ENCODE measurements around the gene C4orf54.

The C4orf54 gene

DNA sequence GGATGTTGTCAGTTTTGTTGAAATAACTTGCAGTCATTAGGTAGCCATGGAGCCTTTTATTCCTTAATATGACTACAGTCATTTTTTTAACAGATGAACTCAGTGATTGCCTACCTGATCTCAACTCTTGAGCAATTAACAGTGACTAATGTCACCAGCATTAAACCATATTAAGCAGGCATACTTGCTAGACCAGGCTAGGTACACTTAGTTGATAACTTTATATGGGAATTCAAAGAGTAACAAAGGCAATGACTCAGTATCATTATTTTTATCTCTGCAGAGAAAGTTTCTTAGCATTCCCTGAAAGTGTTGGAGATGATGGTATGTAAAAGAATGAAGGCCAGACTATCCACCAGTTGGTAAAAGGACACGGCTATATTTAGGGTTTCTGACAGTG lies at the start of gene C4orf54:
Gene C4orf54, minus strand, starts transcription at position 31 of the 400 bp plus-strand sequence. CDS start 3,180 bp downstream, outside the sequence.
- Histone ChIP-seq H2AFZ (ENCODE audit: low read depth, low read length) (no peak within 1 kb of the TSS), H3K27me3 (ENCODE audit: insufficient read depth, low read length, poor library complexity) (no peaks in the 10 kb centered on the region), H3K36me3 (ENCODE audit: insufficient read depth, low read length) (no peaks in the 10 kb centered on the region), H3K4me2 (ENCODE audit: insufficient read depth, low read length) (no peak within 1 kb of the TSS), H3K9me3 (ENCODE audit: insufficient read depth, low read length, severe bottlenecking) (no peaks in the 10 kb centered on the region), H3K9ac (ENCODE audit: low read depth, low read length) (no peak within 1 kb of the TSS), H3K4me3 (ENCODE audit: low read depth in 1 of 2, low read length in 2 of 2) (no peak within 1 kb of the TSS), H4K20me1 (ENCODE audit: insufficient read depth, low read length) (no peaks in the 10 kb centered on the region), H3K79me2 (ENCODE audit: insufficient read depth, low read length) (no peaks in the 10 kb centered on the region), H3K27ac (ENCODE audit: low read length) (no peak within 1 kb of the TSS), H3K4me1 (ENCODE audit: insufficient read depth, low read length) (no peaks in the 10 kb centered on the region)
- no peak for DNase-seq
- no peak for TF ChIP-seq EZH2 (IDR thresholded peaks at IDR 0.05; ENCODE audit: borderline replicate concordance, low read depth, low read length, severe bottlenecking)
- TF ChIP-seq, protein P1, sequence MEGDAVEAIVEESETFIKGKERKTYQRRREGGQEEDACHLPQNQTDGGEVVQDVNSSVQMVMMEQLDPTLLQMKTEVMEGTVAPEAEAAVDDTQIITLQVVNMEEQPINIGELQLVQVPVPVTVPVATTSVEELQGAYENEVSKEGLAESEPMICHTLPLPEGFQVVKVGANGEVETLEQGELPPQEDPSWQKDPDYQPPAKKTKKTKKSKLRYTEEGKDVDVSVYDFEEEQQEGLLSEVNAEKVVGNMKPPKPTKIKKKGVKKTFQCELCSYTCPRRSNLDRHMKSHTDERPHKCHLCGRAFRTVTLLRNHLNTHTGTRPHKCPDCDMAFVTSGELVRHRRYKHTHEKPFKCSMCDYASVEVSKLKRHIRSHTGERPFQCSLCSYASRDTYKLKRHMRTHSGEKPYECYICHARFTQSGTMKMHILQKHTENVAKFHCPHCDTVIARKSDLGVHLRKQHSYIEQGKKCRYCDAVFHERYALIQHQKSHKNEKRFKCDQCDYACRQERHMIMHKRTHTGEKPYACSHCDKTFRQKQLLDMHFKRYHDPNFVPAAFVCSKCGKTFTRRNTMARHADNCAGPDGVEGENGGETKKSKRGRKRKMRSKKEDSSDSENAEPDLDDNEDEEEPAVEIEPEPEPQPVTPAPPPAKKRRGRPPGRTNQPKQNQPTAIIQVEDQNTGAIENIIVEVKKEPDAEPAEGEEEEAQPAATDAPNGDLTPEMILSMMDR (IDR thresholded peaks at IDR 0.05; ENCODE audit: borderline replicate concordance, extremely low read depth, low read length, poor library complexity, severe bottlenecking) = no peak
- no peak for ATAC-seq (ENCODE audit: insufficient read depth, low read depth)

DNA sequence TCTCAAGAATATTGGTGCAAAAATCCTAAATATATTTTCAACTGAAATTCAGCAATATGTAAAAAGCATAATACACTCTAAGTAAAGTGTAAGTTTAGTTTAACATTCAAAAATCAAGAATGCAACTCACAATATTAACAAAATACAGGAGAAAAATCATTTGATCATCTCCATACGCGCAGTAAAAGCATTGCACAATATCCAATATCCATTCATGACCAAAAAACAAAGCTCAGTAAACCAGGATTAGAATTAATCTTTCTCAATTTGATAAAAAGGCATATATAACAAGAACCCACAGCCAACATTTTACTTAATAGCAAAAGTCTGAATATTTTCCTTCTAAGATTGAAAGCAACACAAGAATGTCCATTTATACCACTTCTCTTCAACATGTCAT lies 48.3 kb upstream of the C4orf54 start:
- H4K20me1 ChIP-seq (ENCODE audit: insufficient read depth, low read length) = no peaks in the 10 kb centered on the region
- H2AFZ ChIP-seq (ENCODE audit: low read depth, low read length) = no peak overlapping the region
- no peak overlapping the region for H3K4me3 ChIP-seq (ENCODE audit: low read depth in 1 of 2, low read length in 2 of 2)
- H3K4me2 ChIP-seq (ENCODE audit: insufficient read depth, low read length) = no peak overlapping the region
- no peak overlapping the region for H3K27ac ChIP-seq (ENCODE audit: low read length)
- H3K9ac ChIP-seq (ENCODE audit: low read depth, low read length) = no peak overlapping the region
- no peaks in the 10 kb centered on the region for H3K79me2 ChIP-seq (ENCODE audit: insufficient read depth, low read length)
- DNase-seq (no peak), ATAC-seq (ENCODE audit: insufficient read depth, low read depth) (no peak)
- no peaks in the 10 kb centered on the region for H3K4me1 ChIP-seq (ENCODE audit: insufficient read depth, low read length)
- no peaks in the 10 kb centered on the region for H3K27me3 ChIP-seq (ENCODE audit: insufficient read depth, low read length, poor library complexity)
- no peaks in the 10 kb centered on the region for H3K9me3 ChIP-seq (ENCODE audit: insufficient read depth, low read length, severe bottlenecking)
- TF ChIP-seq, protein P1 (IDR thresholded peaks at IDR 0.05; ENCODE audit: borderline replicate concordance, extremely low read depth, low read length, poor library complexity, severe bottlenecking) = no peak
- TF ChIP-seq EZH2 (IDR thresholded peaks at IDR 0.05; ENCODE audit: borderline replicate concordance, low read depth, low read length, severe bottlenecking) = no peak
- no peaks in the 10 kb centered on the region for H3K36me3 ChIP-seq (ENCODE audit: insufficient read depth, low read length)

DNA sequence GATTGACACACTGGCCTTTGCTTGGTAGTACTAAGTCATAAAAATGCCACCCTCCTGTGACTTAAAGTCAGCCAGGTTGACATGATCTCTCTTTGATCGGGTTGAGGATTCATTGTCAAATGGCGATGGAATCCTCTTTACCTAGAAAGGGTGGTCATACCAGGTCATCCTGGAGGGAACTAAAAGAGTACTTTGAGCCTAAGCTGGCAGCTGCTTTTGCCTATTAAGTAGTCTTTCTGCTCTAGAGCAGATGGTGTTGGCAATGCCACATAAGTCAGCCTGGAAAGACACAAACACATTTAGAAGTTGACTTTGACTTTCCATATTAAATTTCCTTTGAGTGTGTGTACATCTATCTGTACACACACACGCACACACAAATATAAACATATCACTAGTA lies 39.2 kb upstream of the C4orf54 start:
- Histone ChIP-seq H3K36me3 (ENCODE audit: insufficient read depth, low read length) (no peaks in the 10 kb centered on the region), H3K27ac (ENCODE audit: low read length) (no peak overlapping the region), H3K79me2 (ENCODE audit: insufficient read depth, low read length) (no peaks in the 10 kb centered on the region), H3K4me3 (ENCODE audit: low read depth in 1 of 2, low read length in 2 of 2) (no peak overlapping the region), H4K20me1 (ENCODE audit: insufficient read depth, low read length) (no peaks in the 10 kb centered on the region), H2AFZ (ENCODE audit: low read depth, low read length) (no peak overlapping the region), H3K4me2 (ENCODE audit: insufficient read depth, low read length) (no peak overlapping the region), H3K9me3 (ENCODE audit: insufficient read depth, low read length, severe bottlenecking) (no peaks in the 10 kb centered on the region), H3K27me3 (ENCODE audit: insufficient read depth, low read length, poor library complexity) (no peaks in the 10 kb centered on the region), H3K4me1 (ENCODE audit: insufficient read depth, low read length) (no peaks in the 10 kb centered on the region), H3K9ac (ENCODE audit: low read depth, low read length) (no peak overlapping the region)
- TF ChIP-seq EZH2 (IDR thresholded peaks at IDR 0.05; ENCODE audit: borderline replicate concordance, low read depth, low read length, severe bottlenecking) = no peak
- TF ChIP-seq, protein P1 (IDR thresholded peaks at IDR 0.05; ENCODE audit: borderline replicate concordance, extremely low read depth, low read length, poor library complexity, severe bottlenecking) = no peak
- no peak for ATAC-seq (ENCODE audit: insufficient read depth, low read depth)
- no peak for DNase-seq

DNA sequence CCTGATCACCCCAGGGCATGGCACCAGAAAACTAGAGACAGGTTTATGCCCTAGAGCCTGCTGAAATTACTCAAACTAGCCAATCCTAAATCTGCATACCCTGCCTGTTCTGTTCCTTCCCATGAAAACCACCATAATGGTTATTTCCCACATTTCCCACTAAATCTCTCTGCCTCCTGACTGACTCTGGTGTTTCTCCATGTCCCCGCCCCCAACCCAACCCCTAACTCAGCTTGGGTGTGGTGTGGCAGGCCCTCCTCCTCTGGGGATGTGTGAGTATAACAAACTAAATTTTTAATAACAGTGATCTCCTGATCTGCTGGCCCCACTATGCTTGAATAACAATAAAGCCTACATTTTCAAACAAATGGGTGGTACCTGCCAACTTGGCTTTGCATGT lies 35.5 kb upstream of the C4orf54 start:
- Histone ChIP-seq H3K9ac (ENCODE audit: low read depth, low read length) (no peak overlapping the region), H3K27me3 (ENCODE audit: insufficient read depth, low read length, poor library complexity) (no peaks in the 10 kb centered on the region), H3K9me3 (ENCODE audit: insufficient read depth, low read length, severe bottlenecking) (peaks cover 4% of the 10 kb centered on the region), H3K4me3 (ENCODE audit: low read depth in 1 of 2, low read length in 2 of 2) (no peak overlapping the region), H3K4me1 (ENCODE audit: insufficient read depth, low read length) (no peaks in the 10 kb centered on the region), H2AFZ (ENCODE audit: low read depth, low read length) (no peak overlapping the region), H3K36me3 (ENCODE audit: insufficient read depth, low read length) (no peaks in the 10 kb centered on the region), H4K20me1 (ENCODE audit: insufficient read depth, low read length) (no peaks in the 10 kb centered on the region), H3K27ac (ENCODE audit: low read length) (no peak overlapping the region), H3K4me2 (ENCODE audit: insufficient read depth, low read length) (no peak overlapping the region), H3K79me2 (ENCODE audit: insufficient read depth, low read length) (no peaks in the 10 kb centered on the region)
- TF ChIP-seq, protein P1 (IDR thresholded peaks at IDR 0.05; ENCODE audit: borderline replicate concordance, extremely low read depth, low read length, poor library complexity, severe bottlenecking) = no peak
- TF ChIP-seq EZH2 (IDR thresholded peaks at IDR 0.05; ENCODE audit: borderline replicate concordance, low read depth, low read length, severe bottlenecking) = no peak
- DNase-seq = no peak
- no peak for ATAC-seq (ENCODE audit: insufficient read depth, low read depth)

Data from DND-41 (cell line).